ENCODE measurements around the gene TROAP.

TROAP gene

DNA sequence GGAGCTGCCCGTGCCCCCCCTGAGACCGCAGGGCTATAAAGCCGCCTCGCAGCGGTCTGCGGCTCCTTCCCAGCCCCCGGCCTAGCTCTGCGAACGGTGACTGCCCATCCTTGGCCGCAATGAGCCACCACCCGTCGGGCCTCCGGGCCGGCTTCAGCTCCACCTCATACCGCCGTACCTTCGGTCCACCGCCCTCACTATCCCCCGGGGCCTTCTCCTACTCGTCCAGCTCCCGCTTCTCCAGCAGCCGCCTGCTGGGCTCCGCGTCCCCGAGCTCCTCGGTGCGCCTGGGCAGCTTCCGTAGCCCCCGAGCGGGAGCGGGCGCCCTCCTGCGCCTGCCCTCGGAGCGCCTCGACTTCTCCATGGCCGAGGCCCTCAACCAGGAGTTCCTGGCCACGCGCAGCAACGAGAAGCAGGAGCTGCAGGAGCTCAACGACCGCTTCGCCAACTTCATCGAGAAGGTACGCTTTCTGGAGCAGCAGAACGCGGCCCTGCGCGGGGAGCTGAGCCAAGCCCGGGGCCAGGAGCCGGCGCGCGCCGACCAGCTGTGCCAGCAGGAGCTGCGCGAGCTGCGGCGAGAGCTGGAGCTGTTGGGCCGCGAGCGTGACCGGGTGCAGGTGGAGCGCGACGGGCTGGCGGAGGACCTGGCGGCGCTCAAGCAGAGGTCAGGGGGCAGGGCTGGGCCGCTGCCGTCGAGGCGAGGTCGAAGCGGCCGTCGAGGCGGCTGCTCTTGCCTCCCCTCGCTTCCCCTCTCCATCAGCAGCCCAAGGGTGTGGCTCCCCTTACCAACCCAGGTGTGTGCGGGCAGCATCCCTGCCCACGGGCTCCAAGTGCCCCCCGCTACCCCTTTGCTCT lies 27.7 kb upstream of the TROAP start, which contains the start of gene PRPH:
Gene PRPH, plus strand, starts transcription at position 66 of the 855 bp plus-strand sequence. Its CDS starts 54 bp downstream, at position 120.
- ChIA-PET CTCF (interaction anchor here (0.6 to 10.2 kb wide), 26 partner anchors 10 to 286 kb away, joined by 3 to 208 read pairs (median 6); partner anchors contain the start of genes C1QL4, DNAJC22, SPATS2 and TROAP), POLR2A (interaction anchor here (0.6 to 7.6 kb wide), 5 partner anchors 9 to 71 kb away, joined by 3 to 94 read pairs (median 6); partner anchors contain the start of genes SPATS2 and TROAP)
- Histone ChIP-seq H3K36me3 (ENCODE audit: control insufficient read depth in 2 of 2, insufficient read depth in 1 of 2, low read length in 2 of 2) (peaks cover 0 to 9% of the 10 kb centered on the region in 2 experiments; a peak in 1 of 3 replicates), H3K4me3 (ENCODE audit: low read depth, low read length) (no peak within 1 kb of the TSS), H3K9me3 (ENCODE audit: control insufficient read depth, insufficient read depth, low read depth, low read length) (no peaks in the 10 kb centered on the region), H3K4me1 (ENCODE audit: control insufficient read depth, insufficient read depth, low read length) (peaks cover 8% of the 10 kb centered on the region), H3K27ac (ENCODE audit: extremely low read depth, low read depth, low read length) (peak within 1 kb of the TSS; percentile 4; the same call in 1 of the 2 replicates)
- TF ChIP-seq OSR2 (tag by site-specific recombination; IDR thresholded peaks at IDR 0.05) (peak; percentile 32), ZNF560 (tag by site-specific recombination; IDR thresholded peaks at IDR 0.05; ENCODE audit: borderline replicate concordance) (no peak), ZNF202 (tag by site-specific recombination; IDR thresholded peaks at IDR 0.05; ENCODE audit: borderline replicate concordance) (peak; percentile 74), ZSCAN30 (tag by site-specific recombination; IDR thresholded peaks at IDR 0.05) (no peak), ZNF658 (tag by site-specific recombination; IDR thresholded peaks at IDR 0.05) (no peak), ZBTB48 (tag by site-specific recombination; IDR thresholded peaks at IDR 0.05) (no peak), MEIS1 (CRISPR knock-in tag; IDR thresholded peaks at IDR 0.05; ENCODE audit: borderline replicate concordance) (no peak), GLIS2 (tag by site-specific recombination; IDR thresholded peaks at IDR 0.05) (0 out of 2 replicates have a peak, but pooled peaks have one; percentile 10), ZNF785 (tag by site-specific recombination; IDR thresholded peaks at IDR 0.05) (no peak)
- TF ChIP-seq, protein P1, sequence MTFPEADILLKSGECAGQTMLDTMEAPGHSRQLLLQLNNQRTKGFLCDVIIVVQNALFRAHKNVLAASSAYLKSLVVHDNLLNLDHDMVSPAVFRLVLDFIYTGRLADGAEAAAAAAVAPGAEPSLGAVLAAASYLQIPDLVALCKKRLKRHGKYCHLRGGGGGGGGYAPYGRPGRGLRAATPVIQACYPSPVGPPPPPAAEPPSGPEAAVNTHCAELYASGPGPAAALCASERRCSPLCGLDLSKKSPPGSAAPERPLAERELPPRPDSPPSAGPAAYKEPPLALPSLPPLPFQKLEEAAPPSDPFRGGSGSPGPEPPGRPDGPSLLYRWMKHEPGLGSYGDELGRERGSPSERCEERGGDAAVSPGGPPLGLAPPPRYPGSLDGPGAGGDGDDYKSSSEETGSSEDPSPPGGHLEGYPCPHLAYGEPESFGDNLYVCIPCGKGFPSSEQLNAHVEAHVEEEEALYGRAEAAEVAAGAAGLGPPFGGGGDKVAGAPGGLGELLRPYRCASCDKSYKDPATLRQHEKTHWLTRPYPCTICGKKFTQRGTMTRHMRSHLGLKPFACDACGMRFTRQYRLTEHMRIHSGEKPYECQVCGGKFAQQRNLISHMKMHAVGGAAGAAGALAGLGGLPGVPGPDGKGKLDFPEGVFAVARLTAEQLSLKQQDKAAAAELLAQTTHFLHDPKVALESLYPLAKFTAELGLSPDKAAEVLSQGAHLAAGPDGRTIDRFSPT (tag by site-specific recombination; IDR thresholded peaks at IDR 0.05), result 0 out of 2 replicates have a peak, but pooled peaks have one; percentile 2
- TF ChIP-seq, protein P2, sequence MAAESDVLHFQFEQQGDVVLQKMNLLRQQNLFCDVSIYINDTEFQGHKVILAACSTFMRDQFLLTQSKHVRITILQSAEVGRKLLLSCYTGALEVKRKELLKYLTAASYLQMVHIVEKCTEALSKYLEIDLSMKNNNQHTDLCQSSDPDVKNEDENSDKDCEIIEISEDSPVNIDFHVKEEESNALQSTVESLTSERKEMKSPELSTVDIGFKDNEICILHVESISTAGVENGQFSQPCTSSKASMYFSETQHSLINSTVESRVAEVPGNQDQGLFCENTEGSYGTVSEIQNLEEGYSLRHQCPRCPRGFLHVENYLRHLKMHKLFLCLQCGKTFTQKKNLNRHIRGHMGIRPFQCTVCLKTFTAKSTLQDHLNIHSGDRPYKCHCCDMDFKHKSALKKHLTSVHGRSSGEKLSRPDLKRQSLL (tag by site-specific recombination; IDR thresholded peaks at IDR 0.05), result peak; percentile 12; the same call in 1 of the 2 replicates

DNA sequence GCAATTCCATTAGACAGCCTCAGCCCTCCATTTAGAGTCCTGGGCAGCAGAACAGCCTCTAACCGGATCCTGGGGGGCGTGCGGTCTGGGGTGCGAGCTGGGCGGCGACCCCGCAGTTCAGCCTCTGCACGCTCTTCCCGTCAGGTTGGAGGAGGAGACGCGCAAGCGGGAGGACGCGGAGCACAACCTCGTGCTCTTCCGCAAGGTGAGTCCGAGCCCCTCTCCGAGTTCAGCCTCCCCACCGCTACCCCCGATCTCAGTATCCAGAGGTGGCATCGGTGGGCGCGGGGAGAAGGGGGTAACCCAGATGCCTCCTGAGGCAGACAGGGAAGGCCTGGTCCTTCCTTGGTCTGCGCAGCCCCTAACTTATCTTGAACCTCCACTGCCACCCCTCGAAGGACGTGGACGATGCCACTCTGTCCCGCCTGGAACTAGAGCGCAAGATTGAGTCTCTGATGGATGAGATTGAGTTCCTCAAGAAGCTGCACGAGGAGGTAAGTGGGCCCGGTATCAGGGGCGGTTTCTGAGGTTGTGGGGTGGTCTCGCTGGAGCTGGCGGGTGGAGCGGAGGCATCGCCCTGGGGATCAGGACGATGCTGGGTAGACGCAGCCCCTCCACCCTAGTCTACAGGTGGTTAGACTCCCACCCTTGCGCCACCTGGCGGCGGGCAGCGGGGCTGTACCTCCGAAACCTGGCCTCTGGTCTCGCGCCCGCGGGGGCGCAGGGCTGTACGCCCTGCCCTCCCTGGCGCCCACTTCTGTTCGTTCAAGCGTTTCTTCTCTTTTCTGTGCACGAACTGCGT lies 26.8 kb upstream of the TROAP start:
- Histone ChIP-seq H3K4me1 (ENCODE audit: control insufficient read depth, insufficient read depth, low read length) (peaks cover 8% of the 10 kb centered on the region), H3K9me3 (ENCODE audit: control insufficient read depth, insufficient read depth, low read depth, low read length) (no peaks in the 10 kb centered on the region), H3K27ac (ENCODE audit: extremely low read depth, low read depth, low read length) (peak overlapping the region; percentile 55; the same call in 1 of the 2 replicates), H3K36me3 (ENCODE audit: control insufficient read depth in 2 of 2, insufficient read depth in 1 of 2, low read length in 2 of 2) (peaks cover 0 to 9% of the 10 kb centered on the region in 2 experiments; a peak in 1 of 3 replicates), H3K4me3 (ENCODE audit: low read depth, low read length) (peak overlapping the region; percentile 57)
- ChIA-PET POLR2A (interaction anchor here (0.6 to 7.6 kb wide), 10 partner anchors 7 to 445 kb away, joined by 4 to 94 read pairs (median 8); partner anchors contain the start of genes SPATS2, TMBIM6, TROAP and TUBA1B), CTCF (interaction anchor here (0.6 to 10.2 kb wide), 57 partner anchors 9 to 1428 kb away, joined by 3 to 208 read pairs (median 5); partner anchors contain the start of genes C1QL4, DNAJC22, PRPF40B and SPATS2)
- TF ChIP-seq KLF8 (tag by site-specific recombination; IDR thresholded peaks at IDR 0.05) (peak; percentile 100), KLF9 (tag by site-specific recombination; IDR thresholded peaks at IDR 0.05; ENCODE audit: low read depth) (no peak; the same call in 1 of the 2 replicates), ZNF600 (tag by site-specific recombination; IDR thresholded peaks at IDR 0.05) (no peak), ZNF114 (tag by site-specific recombination; IDR thresholded peaks at IDR 0.05) (no peak), ZNF341 (tag by site-specific recombination; IDR thresholded peaks at IDR 0.05; ENCODE audit: low read depth) (peak; percentile 32; the same call in 1 of the 2 replicates)
- TF ChIP-seq, protein P3, sequence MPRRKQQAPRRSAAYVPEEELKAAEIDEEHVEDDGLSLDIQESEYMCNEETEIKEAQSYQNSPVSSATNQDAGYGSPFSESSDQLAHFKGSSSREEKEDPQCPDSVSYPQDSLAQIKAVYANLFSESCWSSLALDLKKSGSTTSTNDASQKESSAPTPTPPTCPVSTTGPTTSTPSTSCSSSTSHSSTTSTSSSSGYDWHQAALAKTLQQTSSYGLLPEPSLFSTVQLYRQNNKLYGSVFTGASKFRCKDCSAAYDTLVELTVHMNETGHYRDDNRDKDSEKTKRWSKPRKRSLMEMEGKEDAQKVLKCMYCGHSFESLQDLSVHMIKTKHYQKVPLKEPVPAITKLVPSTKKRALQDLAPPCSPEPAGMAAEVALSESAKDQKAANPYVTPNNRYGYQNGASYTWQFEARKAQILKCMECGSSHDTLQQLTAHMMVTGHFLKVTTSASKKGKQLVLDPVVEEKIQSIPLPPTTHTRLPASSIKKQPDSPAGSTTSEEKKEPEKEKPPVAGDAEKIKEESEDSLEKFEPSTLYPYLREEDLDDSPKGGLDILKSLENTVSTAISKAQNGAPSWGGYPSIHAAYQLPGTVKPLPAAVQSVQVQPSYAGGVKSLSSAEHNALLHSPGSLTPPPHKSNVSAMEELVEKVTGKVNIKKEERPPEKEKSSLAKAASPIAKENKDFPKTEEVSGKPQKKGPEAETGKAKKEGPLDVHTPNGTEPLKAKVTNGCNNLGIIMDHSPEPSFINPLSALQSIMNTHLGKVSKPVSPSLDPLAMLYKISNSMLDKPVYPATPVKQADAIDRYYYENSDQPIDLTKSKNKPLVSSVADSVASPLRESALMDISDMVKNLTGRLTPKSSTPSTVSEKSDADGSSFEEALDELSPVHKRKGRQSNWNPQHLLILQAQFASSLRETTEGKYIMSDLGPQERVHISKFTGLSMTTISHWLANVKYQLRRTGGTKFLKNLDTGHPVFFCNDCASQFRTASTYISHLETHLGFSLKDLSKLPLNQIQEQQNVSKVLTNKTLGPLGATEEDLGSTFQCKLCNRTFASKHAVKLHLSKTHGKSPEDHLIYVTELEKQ (tag by site-specific recombination; IDR thresholded peaks at IDR 0.05; ENCODE audit: borderline replicate concordance), result no peak
- TF ChIP-seq, protein P4, sequence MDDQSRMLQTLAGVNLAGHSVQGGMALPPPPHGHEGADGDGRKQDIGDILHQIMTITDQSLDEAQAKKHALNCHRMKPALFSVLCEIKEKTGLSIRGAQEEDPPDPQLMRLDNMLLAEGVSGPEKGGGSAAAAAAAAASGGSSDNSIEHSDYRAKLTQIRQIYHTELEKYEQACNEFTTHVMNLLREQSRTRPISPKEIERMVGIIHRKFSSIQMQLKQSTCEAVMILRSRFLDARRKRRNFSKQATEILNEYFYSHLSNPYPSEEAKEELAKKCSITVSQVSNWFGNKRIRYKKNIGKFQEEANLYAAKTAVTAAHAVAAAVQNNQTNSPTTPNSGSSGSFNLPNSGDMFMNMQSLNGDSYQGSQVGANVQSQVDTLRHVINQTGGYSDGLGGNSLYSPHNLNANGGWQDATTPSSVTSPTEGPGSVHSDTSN (CRISPR knock-in tag; IDR thresholded peaks at IDR 0.05), result no peak
- TF ChIP-seq, protein P5, sequence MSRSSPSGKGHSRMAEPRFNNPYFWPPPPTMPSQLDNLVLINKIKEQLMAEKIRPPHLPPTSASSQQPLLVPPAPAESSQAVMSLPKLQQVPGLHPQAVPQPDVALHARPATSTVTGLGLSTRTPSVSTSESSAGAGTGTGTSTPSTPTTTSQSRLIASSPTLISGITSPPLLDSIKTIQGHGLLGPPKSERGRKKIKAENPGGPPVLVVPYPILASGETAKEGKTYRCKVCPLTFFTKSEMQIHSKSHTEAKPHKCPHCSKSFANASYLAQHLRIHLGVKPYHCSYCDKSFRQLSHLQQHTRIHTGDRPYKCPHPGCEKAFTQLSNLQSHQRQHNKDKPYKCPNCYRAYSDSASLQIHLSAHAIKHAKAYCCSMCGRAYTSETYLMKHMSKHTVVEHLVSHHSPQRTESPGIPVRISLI (tag by site-specific recombination; IDR thresholded peaks at IDR 0.05), result no peak

All from HEK293 (cell line).